ENCODE measurements around the gene UNC80.

The UNC80 gene

DNA sequence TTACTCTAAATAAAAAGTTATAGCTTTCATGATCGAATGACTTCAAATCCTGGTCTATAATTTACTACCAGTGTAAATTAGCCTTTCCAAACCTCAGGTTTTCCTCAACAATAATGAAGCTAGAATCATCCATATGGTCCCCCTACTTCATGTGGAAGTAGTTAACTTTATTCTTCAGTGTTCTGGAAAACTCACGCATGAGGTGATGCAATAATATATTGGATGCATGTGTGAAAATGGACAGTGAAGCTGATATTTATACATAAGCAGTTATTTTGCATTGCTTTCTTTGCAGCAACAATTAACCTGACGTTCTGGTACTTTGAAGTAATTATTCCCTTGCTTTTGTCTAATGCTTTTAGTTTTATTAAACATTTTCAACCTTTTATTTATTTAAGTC lies 18.6 kb upstream of the UNC80 start:
- H3K27me3 ChIP-seq = no peaks in the 10 kb centered on the region
- H3K9me3 ChIP-seq = no peaks in the 10 kb centered on the region
- no peaks in the 10 kb centered on the region for H3K4me1 ChIP-seq
- H3K36me3 ChIP-seq = no peaks in the 10 kb centered on the region
- H3K4me3 ChIP-seq (ENCODE audit: low read depth, low read length) = no peak overlapping the region
- DNase-seq = no peak
- TF ChIP-seq, protein P1, sequence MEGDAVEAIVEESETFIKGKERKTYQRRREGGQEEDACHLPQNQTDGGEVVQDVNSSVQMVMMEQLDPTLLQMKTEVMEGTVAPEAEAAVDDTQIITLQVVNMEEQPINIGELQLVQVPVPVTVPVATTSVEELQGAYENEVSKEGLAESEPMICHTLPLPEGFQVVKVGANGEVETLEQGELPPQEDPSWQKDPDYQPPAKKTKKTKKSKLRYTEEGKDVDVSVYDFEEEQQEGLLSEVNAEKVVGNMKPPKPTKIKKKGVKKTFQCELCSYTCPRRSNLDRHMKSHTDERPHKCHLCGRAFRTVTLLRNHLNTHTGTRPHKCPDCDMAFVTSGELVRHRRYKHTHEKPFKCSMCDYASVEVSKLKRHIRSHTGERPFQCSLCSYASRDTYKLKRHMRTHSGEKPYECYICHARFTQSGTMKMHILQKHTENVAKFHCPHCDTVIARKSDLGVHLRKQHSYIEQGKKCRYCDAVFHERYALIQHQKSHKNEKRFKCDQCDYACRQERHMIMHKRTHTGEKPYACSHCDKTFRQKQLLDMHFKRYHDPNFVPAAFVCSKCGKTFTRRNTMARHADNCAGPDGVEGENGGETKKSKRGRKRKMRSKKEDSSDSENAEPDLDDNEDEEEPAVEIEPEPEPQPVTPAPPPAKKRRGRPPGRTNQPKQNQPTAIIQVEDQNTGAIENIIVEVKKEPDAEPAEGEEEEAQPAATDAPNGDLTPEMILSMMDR (IDR thresholded peaks at IDR 0.05; ENCODE audit: low read depth, low read length) = no peak

DNA sequence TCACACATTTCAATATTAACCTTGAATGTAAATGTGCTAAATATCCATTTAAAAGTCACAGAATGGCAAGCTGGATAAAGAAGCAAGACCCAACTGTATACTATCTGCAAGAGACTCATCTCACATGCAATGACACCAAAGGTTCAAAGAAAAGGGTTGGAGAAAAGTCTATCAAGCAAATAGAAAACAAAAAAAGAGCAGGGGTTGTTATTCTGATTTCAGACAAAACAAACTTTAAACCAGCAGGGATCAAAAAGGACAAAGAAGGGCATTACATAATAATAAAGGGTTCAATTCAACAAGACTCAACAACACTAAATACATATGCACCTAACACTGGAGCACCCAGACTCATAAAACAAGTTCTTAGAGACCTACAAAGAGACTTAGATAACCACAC lies 14.5 kb upstream of the UNC80 start:
- Histone ChIP-seq H3K9me3 (no peaks in the 10 kb centered on the region), H3K27me3 (no peaks in the 10 kb centered on the region), H3K4me3 (ENCODE audit: low read depth, low read length) (no peak overlapping the region), H3K4me1 (no peaks in the 10 kb centered on the region), H3K36me3 (no peaks in the 10 kb centered on the region)
- TF ChIP-seq, protein P1 (IDR thresholded peaks at IDR 0.05; ENCODE audit: low read depth, low read length) = no peak
- DNase-seq = no peak

DNA sequence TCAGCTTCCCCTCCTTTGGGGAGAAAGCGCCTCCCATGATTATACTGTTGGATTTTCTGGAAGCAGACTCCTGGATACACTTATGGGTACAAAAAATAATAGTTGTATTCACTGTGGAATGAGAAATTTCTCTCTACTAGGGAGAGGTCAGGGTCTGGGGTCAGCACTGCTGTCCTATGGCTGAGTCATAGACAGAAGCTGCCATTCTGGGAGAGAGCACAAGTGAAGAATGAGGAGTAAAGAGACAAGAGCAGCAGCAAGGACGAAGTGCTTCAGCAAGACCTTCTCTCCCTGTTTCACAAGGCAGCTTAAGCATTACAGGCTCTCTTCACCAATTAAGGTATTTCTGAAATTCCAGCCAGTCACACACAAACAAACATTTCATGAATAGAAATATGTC lies 10.1 kb upstream of the UNC80 start:
- Histone ChIP-seq H3K4me1 (no peaks in the 10 kb centered on the region; the same call in 1 of the 2 replicates), H3K9me3 (no peaks in the 10 kb centered on the region), H3K36me3 (no peaks in the 10 kb centered on the region; the same call in 1 of the 2 replicates), H3K27me3 (no peaks in the 10 kb centered on the region), H3K4me3 (ENCODE audit: low read depth, low read length) (no peak overlapping the region)
- DNase-seq = no peak
- TF ChIP-seq, protein P1 (IDR thresholded peaks at IDR 0.05; ENCODE audit: low read depth, low read length) = no peak

DNA sequence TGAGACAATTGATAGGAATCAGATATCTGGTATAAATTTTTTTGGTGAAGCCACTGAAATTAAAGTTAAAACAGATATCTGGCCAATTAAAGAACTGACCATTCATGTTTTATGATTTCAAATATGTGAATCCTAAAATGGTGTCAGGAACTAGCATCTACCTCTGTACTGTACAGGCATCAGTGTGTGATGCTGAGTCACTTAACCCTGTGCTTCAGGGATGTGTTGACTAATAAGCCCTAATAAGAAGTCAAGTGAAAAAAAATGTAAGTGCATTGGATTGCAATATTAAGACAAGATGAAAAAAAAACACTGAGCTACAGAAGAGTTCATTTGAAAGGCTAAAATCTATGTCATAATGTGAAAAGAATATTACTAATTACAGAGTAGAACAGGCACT lies 9.1 kb upstream of the UNC80 start:
- TF ChIP-seq, protein P1 (IDR thresholded peaks at IDR 0.05; ENCODE audit: low read depth, low read length) = no peak
- no peaks in the 10 kb centered on the region; the same call in 1 of the 2 replicates for H3K36me3 ChIP-seq
- H3K4me1 ChIP-seq = no peaks in the 10 kb centered on the region; the same call in 1 of the 2 replicates
- no peak overlapping the region for H3K4me3 ChIP-seq (ENCODE audit: low read depth, low read length)
- no peaks in the 10 kb centered on the region for H3K9me3 ChIP-seq
- no peaks in the 10 kb centered on the region for H3K27me3 ChIP-seq
- DNase-seq = no peak

DNA sequence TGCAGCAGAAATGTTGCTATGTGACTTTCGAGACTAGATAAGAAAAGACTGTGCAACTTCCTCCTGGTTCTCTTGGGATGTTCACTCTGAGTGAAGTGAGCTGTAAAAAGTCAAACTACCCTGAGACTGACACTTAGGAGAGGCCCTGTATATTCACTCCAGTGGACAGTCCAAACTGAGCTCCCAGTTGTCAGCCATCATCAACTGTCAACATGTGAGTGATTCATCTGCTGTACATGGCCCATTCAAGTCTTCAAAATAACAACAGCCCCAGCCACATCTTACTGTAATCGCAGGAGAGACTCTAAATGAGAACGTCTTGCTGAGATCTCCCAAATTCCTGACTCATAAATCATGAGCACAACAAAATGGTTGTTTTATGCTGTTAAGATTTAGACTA lies 8.5 kb upstream of the UNC80 start:
- no peak overlapping the region for H3K4me3 ChIP-seq (ENCODE audit: low read depth, low read length)
- no peaks in the 10 kb centered on the region; the same call in 1 of the 2 replicates for H3K36me3 ChIP-seq
- H3K9me3 ChIP-seq = no peaks in the 10 kb centered on the region
- no peaks in the 10 kb centered on the region for H3K27me3 ChIP-seq
- DNase-seq = no peak
- H3K4me1 ChIP-seq = no peaks in the 10 kb centered on the region; the same call in 1 of the 2 replicates
- TF ChIP-seq, protein P1 (IDR thresholded peaks at IDR 0.05; ENCODE audit: low read depth, low read length) = no peak

DNA sequence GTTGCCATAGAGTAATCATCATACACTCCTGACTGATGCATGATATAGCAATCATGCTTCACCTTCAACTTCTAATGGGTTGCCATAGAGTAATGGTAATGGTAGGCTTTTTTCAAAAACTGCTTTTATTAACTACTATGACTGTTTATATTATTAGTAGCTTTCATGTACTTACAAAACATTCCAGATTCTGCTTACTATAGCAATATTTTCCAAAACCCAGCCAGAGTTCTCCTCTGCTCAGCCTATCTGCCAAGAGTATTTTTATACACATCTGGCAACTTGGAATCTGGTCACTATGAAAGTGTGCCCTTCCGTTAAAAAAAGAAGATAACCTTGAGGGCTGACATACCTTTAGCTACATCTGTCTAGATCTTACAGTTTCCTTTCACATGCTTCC lies 5.0 kb upstream of the UNC80 start:
- peaks cover 4% of the 10 kb centered on the region for H3K4me1 ChIP-seq
- no peaks in the 10 kb centered on the region for H3K9me3 ChIP-seq
- DNase-seq = no peak
- H3K27me3 ChIP-seq = no peaks in the 10 kb centered on the region
- H3K4me3 ChIP-seq (ENCODE audit: low read depth, low read length) = no peak overlapping the region
- TF ChIP-seq, protein P1 (IDR thresholded peaks at IDR 0.05; ENCODE audit: low read depth, low read length) = no peak
- no peaks in the 10 kb centered on the region; the same call in 1 of the 2 replicates for H3K36me3 ChIP-seq

Measured in BE2C (cell line).